SW 1271 (cell line): ENCODE data around the gene NAA38.

ENCODE experiments used
- DNase-seq, 2 experiments: peaks; one replicate each; lab custom pipeline; 2025; lab: John Stamatoyannopoulos, UW

Gene NAA38

GRCh38 chr17:7841396-7841914 is 15.9 kb downstream of the NAA38 start:
- peak; percentile 56 to 73 for DNase-seq

- no peak for DNase-seq
Observed at GRCh38 chr17:7840875-7841274, 16.5 kb downstream of the NAA38 start.

- no peak for DNase-seq
Observed at GRCh38 chr17:7840441-7840840, 16.9 kb downstream of the NAA38 start.

GRCh38 chr17:7839876-7840261 is 17.5 kb downstream of the NAA38 start:
- DNase-seq = peak in 1 of 2 experiments; percentile 69

- DNase-seq = no peak
Observed at GRCh38 chr17:7839190-7839875, 18.0 kb downstream of the NAA38 start.

GRCh38 chr17:7838090-7839075 is 19.0 kb downstream of the NAA38 start:
- peak in 1 of 2 experiments; percentile 29 for DNase-seq

GRCh38 chr17:7837408-7838088 is 19.8 kb downstream of the NAA38 start:
- no peak for DNase-seq

- DNase-seq = peak; percentile 90 to 93
Observed at GRCh38 chr17:7836596-7837407, 20.6 kb downstream of the NAA38 start.

- peak in 1 of 2 experiments; percentile 69 for DNase-seq
Observed at GRCh38 chr17:7835814-7836595, 21.4 kb downstream of the NAA38 start.

- DNase-seq = peak; percentile 96
Observed at GRCh38 chr17:7834957-7835813, 22.2 kb downstream of the NAA38 start.

GRCh38 chr17:7834542-7834956 is 22.8 kb downstream of the NAA38 start:
- peak in 1 of 2 experiments; percentile 76 for DNase-seq

- DNase-seq = peak; percentile 50 to 91
Observed at GRCh38 chr17:7833795-7834541, 23.4 kb downstream of the NAA38 start, which contains the start of gene KDM6B. Gene KDM6B (plus strand): TSS chr17:7834217. CDS start chr17:7845555, 11,338 bp downstream.

GRCh38 chr17:7833011-7833794 is 24.2 kb downstream of the NAA38 start:
- DNase-seq = no peak

- DNase-seq = no peak
Observed at GRCh38 chr17:7832431-7832830, 24.9 kb downstream of the NAA38 start.

- no peak for DNase-seq
Observed at GRCh38 chr17:7831233-7831632, 26.1 kb downstream of the NAA38 start.

GRCh38 chr17:7830616-7831015 is 26.7 kb downstream of the NAA38 start:
- no peak for DNase-seq

- peak in 1 of 2 experiments; percentile 52 for DNase-seq
Observed at GRCh38 chr17:7825206-7825990, 32.0 kb downstream of the NAA38 start.
